Lung (tissue), 12 donors: ENCODE measurements around the gene LSM5. TPM values are rescaled to one million over a fixed set of nuclear protein-coding genes. Genes with fewer than 3 reads are reported as not detected.

Experiments used
- ATAC-seq: fragments of 200-7000 bp; cut with Tn5 transposase; one replicate; pipeline ENCODE4 v1.9.1; 2020; ENCODE audit warnings: moderate number of reproducible peaks; ENCODE audit not compliant: insufficient read depth, low FRiP score
- DNase-seq, 3 donors: peaks; one replicate each; pipeline ENCODE4 v3.0.0-alpha.2; 2013 to 2017
- H3K27ac ChIP-seq, 2 donors: one replicate each; pipeline ENCODE4 v1.5.1; 2013; ENCODE audit warnings: mild to moderate bottlenecking in 2 of 2, moderate library complexity in 2 of 2, control low read depth in 1 of 2, inconsistent platforms in 1 of 2, low read depth in 1 of 2, low read length in 1 of 2
- H3K27me3 ChIP-seq, 3 donors: one replicate each; pipeline ENCODE4 v1.5.1; 2013; ENCODE audit warnings: low read length in 2 of 3; ENCODE audit not compliant: control insufficient read depth in 3 of 3, insufficient read depth in 3 of 3
- H3K36me3 ChIP-seq, 4 donors: one replicate each; pipeline ENCODE4 v1.5.1; 2013; ENCODE audit warnings: low read length in 4 of 4, mild to moderate bottlenecking in 1 of 4, moderate library complexity in 1 of 4; ENCODE audit not compliant: control insufficient read depth in 4 of 4, insufficient read depth in 4 of 4
- H3K4me1 ChIP-seq, 5 donors: one replicate each; pipeline ENCODE4 v1.5.1; 2013; ENCODE audit warnings: low read length in 5 of 5, mild to moderate bottlenecking in 2 of 5, moderate library complexity in 1 of 5; ENCODE audit not compliant: control insufficient read depth in 5 of 5, insufficient read depth in 5 of 5
- H3K4me3 ChIP-seq: one replicate; pipeline ENCODE4 v1.5.1; 2013; ENCODE audit warnings: mild to moderate bottlenecking, control low read depth, moderate library complexity
- H3K9ac ChIP-seq, 2 donors: one replicate each; pipeline ENCODE4 v1.5.1; 2013; ENCODE audit warnings: low read length in 2 of 2, control low read depth in 1 of 2; ENCODE audit not compliant: insufficient read depth in 1 of 2
- H3K9me3 ChIP-seq, 4 donors: one replicate each; pipeline ENCODE4 v1.5.1; 2013; ENCODE audit warnings: low read length in 3 of 4, mild to moderate bottlenecking in 1 of 4, moderate library complexity in 1 of 4; ENCODE audit not compliant: control insufficient read depth in 4 of 4, insufficient read depth in 3 of 4
- WGBS, 2 donors: extraction: QIAGEN DNeasy Blood & Tissue Kit; methylation state at CpG; one replicate each; pipeline ENCODE4 v1.1.7; 2013; 5-methylcytosine and 5-hydroxymethylcytosine counted together
- polyA plus RNA-seq, 2 donors: library from polyadenylated mRNA; stranded (reverse); fragments of 200-250 nt; gene quantifications; one replicate each; pipeline ENCODE4 v1.2.1, GENCODE V29; 2013
- total RNA-seq, 2 donors: library from RNA; depleted of rRNA in 1 of 2; stranded (reverse); fragments of >200 nt in 1 of 2; gene quantifications; one replicate each; pipeline ENCODE4 v1.2.1, GENCODE V29; 2014 to 2021
- TF ChIP-seq, protein P1 (sequence below): IDR thresholded peaks from 2 replicates; pipeline ENCODE4 v1.5.1; 2012; ENCODE audit warnings: mild to moderate bottlenecking; ENCODE audit errors: control extremely low read depth, extremely low read depth
- donor health status: control.
- donor health status: control.
- donor health status: Bipolar disorder and iron deficiency.
- donor health status: healthy.
- donor health status: DM: yes; HTN: yes; CAD: no.

The LSM5 gene
- total and polyA plus RNA-seq, 4 donors = 23.0 to 98.5 (median 37.8) TPM

DNA sequence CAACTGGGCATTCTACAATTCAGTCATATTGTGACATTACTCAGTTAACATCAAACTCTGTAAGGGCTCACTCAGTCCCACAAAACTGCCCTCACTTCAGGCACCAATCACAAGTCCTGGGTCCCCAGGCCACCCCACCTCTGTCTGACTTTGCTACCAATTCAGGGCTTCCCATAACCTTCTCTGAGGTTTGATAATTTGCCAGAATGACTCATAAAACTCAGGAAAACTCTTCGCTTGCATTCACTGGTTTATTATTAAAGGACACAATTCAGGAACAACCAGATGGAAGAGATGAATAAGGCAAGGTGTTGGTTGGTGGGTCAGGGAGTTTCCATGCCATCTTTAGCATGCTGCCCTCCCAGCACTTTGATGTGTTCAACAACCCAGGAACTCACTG lies 46.4 kb upstream of the LSM5 start:
- ATAC-seq (peak; percentile 20), DNase-seq (no peak)
- TF ChIP-seq, protein P1, sequence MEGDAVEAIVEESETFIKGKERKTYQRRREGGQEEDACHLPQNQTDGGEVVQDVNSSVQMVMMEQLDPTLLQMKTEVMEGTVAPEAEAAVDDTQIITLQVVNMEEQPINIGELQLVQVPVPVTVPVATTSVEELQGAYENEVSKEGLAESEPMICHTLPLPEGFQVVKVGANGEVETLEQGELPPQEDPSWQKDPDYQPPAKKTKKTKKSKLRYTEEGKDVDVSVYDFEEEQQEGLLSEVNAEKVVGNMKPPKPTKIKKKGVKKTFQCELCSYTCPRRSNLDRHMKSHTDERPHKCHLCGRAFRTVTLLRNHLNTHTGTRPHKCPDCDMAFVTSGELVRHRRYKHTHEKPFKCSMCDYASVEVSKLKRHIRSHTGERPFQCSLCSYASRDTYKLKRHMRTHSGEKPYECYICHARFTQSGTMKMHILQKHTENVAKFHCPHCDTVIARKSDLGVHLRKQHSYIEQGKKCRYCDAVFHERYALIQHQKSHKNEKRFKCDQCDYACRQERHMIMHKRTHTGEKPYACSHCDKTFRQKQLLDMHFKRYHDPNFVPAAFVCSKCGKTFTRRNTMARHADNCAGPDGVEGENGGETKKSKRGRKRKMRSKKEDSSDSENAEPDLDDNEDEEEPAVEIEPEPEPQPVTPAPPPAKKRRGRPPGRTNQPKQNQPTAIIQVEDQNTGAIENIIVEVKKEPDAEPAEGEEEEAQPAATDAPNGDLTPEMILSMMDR = no peak

DNA sequence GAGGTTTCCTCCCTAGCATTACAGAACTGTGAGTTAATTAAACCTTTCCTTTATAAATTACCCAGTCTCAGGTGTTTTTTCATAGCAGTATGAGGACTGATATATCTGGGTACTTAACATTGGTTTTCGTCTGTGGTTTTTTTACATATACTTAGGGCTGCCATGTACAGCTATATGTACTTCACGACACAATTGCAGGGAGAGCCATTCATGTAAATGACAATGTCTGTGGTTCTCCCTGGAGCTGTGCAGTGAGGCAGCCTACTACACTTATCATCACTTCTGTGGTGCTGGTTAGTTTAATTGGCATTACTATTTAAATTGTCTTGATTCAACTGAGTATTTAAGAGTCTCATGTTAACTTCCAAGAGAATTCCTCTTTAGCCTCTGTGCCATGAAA lies 45.8 kb upstream of the LSM5 start:
- no peaks in the 10 kb centered on the region for H3K9me3 ChIP-seq
- 96 to 97% methylated on average over 2 of the region's 2 CpGs for whole genome bisulfite sequencing, 2 donors
- no peak for DNase-seq

More for the DNA sequence above, 46.4 kb upstream of the LSM5 start:
- 19 to 31% methylated on average over 1 of the region's 1 CpG for WGBS, 2 donors
- Histone ChIP-seq H3K4me3 (no peak overlapping the region), H3K9ac (no peak overlapping the region), H3K27me3 (no peaks in the 10 kb centered on the region), H3K36me3 (peaks cover 0 to 2% (median 0%) of the 10 kb centered on the region in 4 donors), H3K4me1 (peaks cover 0 to 14% (median 6%) of the 10 kb centered on the region in 5 donors), H3K27ac (no peak overlapping the region), H3K9me3 (no peaks in the 10 kb centered on the region)

DNA sequence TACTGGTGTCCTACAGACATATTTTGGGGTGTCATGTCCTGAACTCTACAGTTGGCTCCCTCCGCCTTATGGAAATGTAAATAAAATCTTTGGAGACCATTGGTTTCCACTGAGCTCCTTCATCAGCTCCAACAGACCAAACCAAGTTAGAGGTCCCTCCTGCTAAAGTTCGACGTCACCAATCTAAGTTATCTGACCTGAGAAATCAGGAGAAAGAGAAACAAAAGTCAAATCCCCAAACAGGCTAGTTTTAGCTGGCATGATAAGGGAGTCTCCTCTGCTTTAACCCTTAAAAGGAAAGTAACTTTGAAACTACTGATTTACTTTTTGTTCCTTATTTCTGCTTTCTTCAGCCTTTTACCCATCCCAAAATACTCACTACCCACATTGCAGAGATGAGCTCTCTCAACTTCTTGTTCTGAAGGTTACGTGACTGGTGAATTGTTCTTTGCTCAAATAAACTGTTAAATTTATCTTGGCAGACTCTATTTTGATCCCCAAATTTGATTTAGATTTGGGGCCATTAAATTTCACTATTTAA lies 45.1 kb upstream of the LSM5 start:
- Histone ChIP-seq H3K27me3 (no peaks in the 10 kb centered on the region), H3K4me3 (no peak overlapping the region), H3K4me1 (peaks cover 0 to 14% (median 8%) of the 10 kb centered on the region in 5 donors), H3K27ac (no peak overlapping the region), H3K36me3 (peaks cover 0 to 4% (median 0%) of the 10 kb centered on the region in 4 donors), H3K9me3 (no peaks in the 10 kb centered on the region), H3K9ac (no peak overlapping the region)
- TF ChIP-seq, protein P1 = no peak
- no peak for ATAC-seq
- DNase-seq = no peak
- WGBS, 2 donors = 80 to 89% methylated on average over 4 of the region's 4 CpGs

More for the DNA sequence above, 45.8 kb upstream of the LSM5 start:
- no peaks in the 10 kb centered on the region for H3K27me3 ChIP-seq
- H3K9ac ChIP-seq = no peak overlapping the region
- H3K27ac ChIP-seq = no peak overlapping the region
- ATAC-seq = no peak
- H3K36me3 ChIP-seq = peaks cover 0 to 3% (median 0%) of the 10 kb centered on the region in 4 donors
- TF ChIP-seq, protein P1 = no peak
- H3K4me1 ChIP-seq = peaks cover 0 to 14% (median 8%) of the 10 kb centered on the region in 5 donors
- H3K4me3 ChIP-seq = no peak overlapping the region
